GM12875 (cell line): ENCODE data around the gene AADACL2.
"Not testable (repeated sequence)": the region's sequence is repeated elsewhere in the genome, so short reads cannot be mapped to it uniquely, and the experiment has no call there.

Experiments
- H3K4me3 ChIP-seq: one replicate; pipeline ENCODE4 v1.5.1; 2011; ENCODE audit warnings: low read depth, low read length, control low read depth
- TF ChIP-seq, protein P1 (sequence below): IDR thresholded peaks from 2 replicates; pipeline ENCODE4 v1.5.1; 2011; ENCODE audit warnings: low read depth, mild to moderate bottlenecking, control low read depth, inconsistent platforms, low read length, moderate library complexity, borderline replicate concordance; ENCODE audit not compliant: insufficient read depth

Gene AADACL2

DNA sequence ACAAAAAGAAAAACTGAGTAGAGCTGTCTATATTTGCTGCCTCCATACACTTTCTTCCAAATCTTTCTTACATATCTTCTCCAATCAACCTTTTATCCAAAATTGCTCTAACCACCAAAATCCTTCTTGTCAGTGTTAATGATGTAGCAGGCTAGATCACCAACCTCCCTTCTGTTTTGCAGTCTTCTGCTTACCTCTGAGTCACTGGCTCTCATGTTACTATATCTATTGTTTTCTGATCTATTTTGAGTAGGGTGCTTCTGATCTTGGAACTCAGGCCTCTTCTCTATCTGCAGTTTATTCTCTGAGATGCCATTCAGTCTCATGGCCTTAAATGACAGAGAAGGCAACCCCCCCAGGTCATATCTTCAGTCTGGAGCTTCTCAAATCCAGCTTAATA, 53.9 kb downstream of the AADACL2 start:
- H3K4me3 ChIP-seq = no peak overlapping the region
- TF ChIP-seq, protein P1, sequence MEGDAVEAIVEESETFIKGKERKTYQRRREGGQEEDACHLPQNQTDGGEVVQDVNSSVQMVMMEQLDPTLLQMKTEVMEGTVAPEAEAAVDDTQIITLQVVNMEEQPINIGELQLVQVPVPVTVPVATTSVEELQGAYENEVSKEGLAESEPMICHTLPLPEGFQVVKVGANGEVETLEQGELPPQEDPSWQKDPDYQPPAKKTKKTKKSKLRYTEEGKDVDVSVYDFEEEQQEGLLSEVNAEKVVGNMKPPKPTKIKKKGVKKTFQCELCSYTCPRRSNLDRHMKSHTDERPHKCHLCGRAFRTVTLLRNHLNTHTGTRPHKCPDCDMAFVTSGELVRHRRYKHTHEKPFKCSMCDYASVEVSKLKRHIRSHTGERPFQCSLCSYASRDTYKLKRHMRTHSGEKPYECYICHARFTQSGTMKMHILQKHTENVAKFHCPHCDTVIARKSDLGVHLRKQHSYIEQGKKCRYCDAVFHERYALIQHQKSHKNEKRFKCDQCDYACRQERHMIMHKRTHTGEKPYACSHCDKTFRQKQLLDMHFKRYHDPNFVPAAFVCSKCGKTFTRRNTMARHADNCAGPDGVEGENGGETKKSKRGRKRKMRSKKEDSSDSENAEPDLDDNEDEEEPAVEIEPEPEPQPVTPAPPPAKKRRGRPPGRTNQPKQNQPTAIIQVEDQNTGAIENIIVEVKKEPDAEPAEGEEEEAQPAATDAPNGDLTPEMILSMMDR = no peak

DNA sequence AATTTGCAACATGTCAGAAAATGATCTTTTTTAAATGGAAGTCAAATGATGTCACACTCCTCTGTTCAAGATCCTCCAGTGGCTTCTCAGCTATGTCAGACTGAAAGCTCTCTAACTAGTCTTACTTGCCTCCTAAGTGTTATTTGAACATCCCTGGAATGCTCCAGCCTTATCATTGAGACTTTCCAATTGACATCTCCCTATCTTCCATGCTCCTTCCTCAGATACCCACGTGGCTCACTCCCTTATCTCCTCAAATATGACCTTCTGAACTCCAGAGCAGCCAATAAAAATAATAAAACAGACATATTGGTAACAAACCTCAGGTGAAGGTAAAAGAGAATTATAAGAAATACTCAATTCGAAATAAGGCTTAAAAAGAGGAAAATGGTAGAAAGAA, 54.7 kb downstream of the AADACL2 start:
- no peak overlapping the region for H3K4me3 ChIP-seq
- TF ChIP-seq, protein P1 = no peak

DNA sequence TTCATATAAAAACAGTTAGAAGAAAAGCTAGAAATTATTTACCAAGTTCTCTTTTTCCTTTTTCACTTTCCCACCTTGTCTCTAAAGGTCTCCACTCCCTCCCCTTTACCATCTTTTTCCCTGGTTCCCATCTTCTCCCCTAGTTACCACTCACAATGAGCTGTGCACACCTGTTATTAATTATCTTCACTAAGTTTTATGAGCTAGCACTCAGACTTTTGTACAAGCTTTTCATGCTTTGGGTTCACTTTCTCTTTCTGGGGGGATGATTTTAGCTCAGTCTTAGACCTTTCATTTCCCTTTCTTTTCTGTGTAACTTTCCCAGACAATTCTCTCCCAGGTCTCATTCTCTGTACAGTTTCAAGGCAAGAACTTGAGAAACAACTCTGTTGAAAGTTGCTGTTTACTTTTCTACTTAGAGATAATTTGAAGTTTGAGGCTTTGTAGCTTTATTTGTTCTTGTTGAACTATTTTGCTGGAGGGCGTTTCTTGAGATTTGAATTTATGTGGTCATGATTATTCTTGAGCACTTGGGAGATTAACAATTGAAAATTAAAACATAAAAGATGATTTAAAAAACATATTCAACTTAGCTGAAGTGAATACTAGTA, 56.2 kb downstream of the AADACL2 start:
- TF ChIP-seq, protein P1 = no peak
- no peak overlapping the region for H3K4me3 ChIP-seq

DNA sequence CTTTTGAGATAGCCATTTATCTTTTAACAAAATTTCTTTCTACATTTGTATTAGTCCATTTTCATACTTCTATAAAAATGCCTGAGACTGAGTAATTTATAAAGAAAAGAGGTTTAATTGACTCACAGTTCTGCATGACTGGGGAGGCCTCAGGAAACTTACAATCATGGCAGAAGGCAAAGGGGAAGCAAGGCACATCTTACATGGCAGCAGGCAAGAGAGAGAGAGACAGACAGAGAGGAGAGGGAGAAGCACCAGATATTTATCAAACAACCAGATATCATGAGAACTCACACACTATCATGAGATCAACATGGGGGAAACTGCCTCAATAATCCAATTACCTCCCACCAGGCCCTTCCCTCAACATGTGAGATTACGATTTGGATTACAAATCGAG, 57.0 kb downstream of the AADACL2 start:
- H3K4me3 ChIP-seq = not testable (repeated sequence)

DNA sequence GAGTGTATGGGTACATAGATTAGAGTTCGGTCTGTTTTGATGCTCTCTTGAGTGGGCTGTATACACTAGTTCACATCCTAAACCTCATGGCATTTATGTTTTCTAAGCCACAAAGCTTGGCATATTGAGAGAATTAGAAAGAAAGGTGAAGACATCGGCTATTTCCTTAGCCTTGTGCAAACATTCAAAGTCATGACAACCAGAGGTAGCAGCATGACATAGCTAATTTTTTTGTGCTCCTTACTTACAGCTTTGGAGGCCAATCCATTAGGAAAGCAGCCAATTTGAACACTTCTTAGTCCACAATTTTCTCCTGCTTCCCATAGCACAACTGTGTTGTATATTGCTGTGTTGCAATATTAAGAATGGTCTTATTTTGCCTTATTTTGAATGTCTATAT, 58.7 kb downstream of the AADACL2 start:
- no peak overlapping the region for H3K4me3 ChIP-seq
- TF ChIP-seq, protein P1 = no peak

DNA sequence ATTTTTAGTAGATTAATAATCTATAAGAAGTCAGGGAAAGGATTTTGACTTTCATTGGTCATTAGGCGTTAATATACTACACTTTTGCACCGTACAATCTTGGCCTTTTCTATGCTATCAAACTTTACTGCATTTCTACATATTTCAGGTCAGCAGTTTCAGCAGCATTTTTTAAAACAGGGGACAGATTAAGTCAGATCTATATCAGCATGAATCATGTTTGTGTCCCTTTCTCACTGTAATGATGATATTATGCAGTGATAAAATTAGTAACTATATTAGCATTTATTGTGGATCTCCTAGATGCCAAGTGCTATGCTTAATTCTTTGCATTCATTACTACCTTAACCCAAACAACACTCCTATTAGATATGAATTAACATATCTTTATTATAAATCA, 59.9 kb downstream of the AADACL2 start:
- TF ChIP-seq, protein P1 = no peak
- H3K4me3 ChIP-seq = no peak overlapping the region

DNA sequence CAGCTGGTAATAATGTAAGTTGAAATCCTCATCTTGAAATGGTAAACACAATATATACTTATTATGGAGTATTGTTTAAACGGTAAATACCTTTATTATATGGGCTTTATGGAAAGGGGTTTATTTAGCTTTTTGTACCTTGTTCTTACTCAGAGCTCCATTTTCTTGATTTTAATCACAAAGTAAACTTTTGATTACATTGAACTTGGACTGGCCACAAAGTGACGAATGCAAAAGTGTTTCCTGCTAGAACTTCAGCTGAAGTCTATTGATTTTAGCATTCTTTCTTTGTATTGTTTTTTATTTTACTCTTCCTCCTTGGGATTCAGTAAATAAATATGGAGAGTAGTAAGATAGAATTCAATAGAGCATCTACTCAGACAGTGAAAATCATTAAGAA, 60.4 kb downstream of the AADACL2 start:
- TF ChIP-seq, protein P1 = no peak

DNA sequence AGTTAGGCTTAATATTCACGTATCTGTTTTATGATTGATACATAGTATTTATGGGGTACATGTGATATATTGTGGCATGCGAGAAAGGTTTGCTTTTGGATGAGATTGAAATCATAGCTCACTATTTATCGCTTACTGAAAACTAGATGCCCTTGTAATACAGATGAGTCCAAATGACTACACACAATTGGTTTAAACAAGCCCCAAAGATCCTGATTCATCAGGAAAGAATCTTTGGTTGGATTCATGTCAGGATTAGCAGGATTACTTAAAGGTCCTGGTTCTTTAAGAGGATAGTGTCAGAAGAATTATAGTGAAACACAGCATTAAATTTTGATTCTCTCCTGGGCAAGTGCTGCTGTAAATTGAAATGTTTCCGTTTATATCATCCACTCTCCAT, 61.5 kb downstream of the AADACL2 start:
- no peak overlapping the region for H3K4me3 ChIP-seq
- TF ChIP-seq, protein P1 = no peak

More for the DNA sequence above, 60.4 kb downstream of the AADACL2 start:
- H3K4me3 ChIP-seq = no peak overlapping the region
